ENCODE data around the gene SLC49A3.

Gene SLC49A3

DNA sequence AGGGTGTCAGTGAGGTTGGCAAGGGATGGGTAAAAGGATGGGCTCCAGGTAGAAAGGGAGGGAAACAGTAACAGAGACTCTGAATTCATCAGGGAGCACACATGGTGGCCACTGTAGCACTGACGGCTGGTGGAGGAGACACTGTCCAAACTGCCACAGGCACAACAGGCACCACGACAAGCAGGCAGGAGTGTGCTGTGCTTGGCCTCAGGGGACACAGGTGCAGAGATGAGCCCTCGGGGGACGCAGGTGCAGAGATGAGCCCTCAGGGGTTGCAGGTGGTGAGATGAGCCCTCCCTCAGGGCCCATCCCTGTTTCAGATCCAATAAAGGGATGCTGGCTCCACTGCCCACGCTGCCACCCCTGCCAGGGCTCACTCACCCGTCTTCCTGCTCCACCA is 56.0 kb downstream of the SLC49A3 start:
- DNase-seq (ENCODE audit: low spot score): no peak

DNA sequence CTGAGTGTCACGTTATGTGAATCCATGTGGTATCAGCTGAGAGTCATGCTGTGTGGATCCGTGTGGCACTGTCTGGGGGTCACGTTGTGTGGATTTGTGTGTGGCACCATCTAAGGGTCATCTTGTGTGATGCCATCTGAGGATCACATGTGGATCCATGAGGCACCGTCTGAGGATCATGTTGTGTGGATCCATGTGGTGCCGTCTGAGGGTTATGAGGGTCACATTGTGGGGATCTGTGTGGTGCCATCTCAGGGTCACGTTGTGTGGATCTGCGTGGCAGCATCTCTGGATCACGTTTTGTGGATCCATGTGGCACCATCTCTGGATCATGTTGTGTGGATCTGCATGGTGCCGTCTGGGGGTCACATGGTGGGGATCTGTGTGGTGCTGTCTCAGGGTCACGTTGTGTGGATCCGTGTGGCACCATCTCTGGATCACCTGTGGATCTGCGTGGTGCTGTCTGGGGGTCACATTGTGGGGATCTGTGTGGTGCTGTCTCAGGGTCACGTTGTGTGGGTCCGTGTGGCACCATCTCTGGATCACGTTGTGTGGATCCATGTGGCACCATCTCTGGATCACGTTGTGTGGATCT is 56.7 kb downstream of the SLC49A3 start:
- DNase-seq (ENCODE audit: low spot score): no peak
